ENCODE data around the gene RNF225.
"Not testable (repeated sequence)": the region's sequence is repeated elsewhere in the genome, so short reads cannot be mapped to it uniquely, and the experiment has no call there.

Gene RNF225

GRCh38 chr19:58387338-58388174 is 7.9 kb upstream of the RNF225 start:
- FAIRE-seq: no peak

GRCh38 chr19:58388175-58388526 is 7.3 kb upstream of the RNF225 start:
- no peak for FAIRE-seq

DNA sequence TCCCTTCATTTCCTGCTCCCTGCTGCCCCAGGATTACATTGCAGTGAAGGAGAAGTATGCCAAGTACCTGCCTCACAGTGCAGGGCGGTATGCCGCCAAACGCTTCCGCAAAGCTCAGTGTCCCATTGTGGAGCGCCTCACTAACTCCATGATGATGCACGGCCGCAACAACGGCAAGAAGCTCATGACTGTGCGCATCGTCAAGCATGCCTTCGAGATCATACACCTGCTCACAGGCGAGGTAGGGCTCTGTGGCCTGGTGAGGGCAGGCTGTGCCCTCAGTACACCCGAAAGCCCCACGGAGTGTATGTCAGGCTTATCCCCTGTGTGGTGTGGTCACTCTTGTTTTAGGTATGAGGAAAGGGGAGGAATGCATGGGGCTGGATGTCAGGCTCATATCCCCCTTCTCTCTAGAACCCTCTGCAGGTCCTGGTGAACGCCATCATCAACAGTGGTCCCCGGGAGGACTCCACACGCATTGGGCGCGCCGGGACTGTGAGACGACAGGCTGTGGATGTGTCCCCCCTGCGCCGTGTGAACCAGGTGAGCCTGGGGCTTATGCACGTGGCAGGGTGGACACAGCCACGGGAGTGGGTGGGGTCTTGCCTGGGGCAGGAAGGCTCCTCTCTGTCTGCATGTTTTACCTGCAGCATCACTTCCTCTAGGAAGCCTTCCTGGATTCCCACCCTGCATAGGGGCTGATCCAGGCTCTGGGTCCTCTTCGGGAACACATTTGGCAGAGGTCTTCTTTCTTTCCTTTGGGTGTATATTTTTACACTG is 2.3 kb upstream of the RNF225 start:
- no peak for FAIRE-seq

GRCh38 chr19:58393725-58394033 is 1.8 kb upstream of the RNF225 start:
- no peak for FAIRE-seq

- no peak for FAIRE-seq
Observed at GRCh38 chr19:58394821-58395219, 636 bp upstream of the RNF225 start.

GRCh38 chr19:58395979-58396627 is 647 bp downstream of the RNF225 start:
- no peak for FAIRE-seq

DNA sequence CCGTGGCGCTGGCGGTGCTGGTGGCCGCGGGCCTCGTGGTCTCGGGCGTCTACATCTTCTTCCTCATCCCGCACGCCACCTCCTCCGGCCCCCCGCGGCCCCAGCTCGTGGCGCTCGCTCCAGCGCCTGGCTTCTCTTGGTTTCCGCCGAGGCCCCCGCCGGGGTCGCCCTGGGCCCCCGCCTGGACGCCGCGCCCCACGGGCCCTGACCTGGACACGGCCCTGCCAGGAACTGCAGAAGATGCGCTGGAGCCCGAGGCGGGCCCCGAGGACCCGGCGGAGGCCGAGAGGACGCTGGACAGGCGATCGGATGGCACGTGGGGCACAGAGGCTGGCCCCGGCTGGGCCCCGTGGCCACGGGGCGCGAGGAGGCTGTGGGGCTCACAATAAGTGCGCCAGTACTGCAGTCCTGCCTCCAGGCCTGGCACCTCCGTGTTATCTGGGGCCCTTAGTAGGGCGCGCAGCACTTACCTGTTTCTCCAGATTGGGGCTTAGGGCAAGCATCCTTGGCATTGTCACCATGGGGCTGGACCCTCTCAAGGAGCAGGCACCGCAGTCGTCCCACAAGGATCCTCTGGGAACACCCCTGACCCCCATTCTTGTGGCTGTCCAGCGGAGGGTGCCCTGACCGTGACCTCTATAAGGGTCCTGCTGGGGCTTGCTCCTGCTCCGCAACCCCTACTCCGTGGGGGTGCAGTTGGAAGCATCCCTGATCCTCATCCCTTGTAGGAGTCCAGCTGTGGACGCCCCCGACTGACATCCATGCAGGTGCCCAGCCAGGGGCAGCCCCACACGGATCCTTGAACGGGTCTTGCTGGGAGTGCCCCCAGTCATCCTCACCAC is 1.5 kb downstream of the RNF225 start:
- FAIRE-seq: no peak

GRCh38 chr19:58397533-58398037 is 2.1 kb downstream of the RNF225 start:
- no peak for FAIRE-seq

- no peak for FAIRE-seq
Observed at GRCh38 chr19:58398087-58398486, 2.6 kb downstream of the RNF225 start.

DNA sequence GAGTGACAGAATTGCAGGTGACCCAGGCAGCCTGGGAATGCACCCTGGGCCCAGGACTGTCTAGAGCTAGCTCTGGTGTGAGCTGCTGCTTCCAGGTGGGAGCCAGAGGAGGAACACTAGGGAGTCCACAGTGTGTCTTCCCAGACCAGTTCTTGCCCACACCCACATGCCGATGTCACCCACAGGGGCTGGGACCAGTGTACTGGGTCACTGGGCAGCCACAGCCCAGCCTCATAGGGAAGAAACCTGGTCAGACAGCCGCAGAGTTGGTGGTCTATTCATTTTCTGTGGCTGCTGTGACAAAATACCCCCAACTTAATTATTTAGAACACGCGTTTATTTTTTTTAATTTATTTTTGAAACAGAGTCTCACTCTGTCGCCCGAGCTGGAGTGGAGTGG is 3.1 kb downstream of the RNF225 start:
- FAIRE-seq: no peak

GRCh38 chr19:58399903-58400302 is 4.4 kb downstream of the RNF225 start:
- no peak for FAIRE-seq

GRCh38 chr19:58400316-58400915 is 5.0 kb downstream of the RNF225 start:
- no peak for FAIRE-seq

- FAIRE-seq: peak; percentile 61
Observed at GRCh38 chr19:58400916-58401839, 5.7 kb downstream of the RNF225 start.

GRCh38 chr19:58401840-58402421 is 6.5 kb downstream of the RNF225 start:
- FAIRE-seq: no peak

GRCh38 chr19:58403920-58404478 is 8.5 kb downstream of the RNF225 start:
- FAIRE-seq: not testable (repeated sequence)

GRCh38 chr19:58406818-58407657 is 11.6 kb downstream of the RNF225 start:
- FAIRE-seq: no peak

DNA sequence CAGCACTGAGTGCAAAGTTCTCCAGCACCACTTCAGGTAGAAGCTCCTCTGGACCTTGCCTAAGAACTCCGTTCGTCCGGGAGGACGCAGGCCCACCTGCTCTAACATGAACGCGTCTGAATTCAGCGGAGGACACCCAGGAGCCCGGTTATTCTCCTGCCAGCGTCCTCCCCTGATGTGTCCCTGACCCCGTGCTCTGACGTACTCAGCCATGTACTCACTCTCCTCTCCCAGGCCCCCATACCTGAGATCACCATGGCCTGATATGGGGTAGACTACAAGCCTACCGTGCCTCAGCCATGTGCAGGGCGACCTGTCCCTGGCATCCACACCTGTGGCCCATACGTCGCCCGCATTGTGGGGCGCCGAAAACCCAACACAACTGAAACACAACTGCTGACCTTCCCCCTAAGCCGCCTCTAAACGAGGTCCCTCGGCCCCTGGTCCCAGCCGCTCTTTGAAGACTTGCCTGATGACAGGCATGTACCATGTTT is 12.2 kb downstream of the RNF225 start:
- FAIRE-seq: no peak

- FAIRE-seq: no peak
Observed at GRCh38 chr19:58408152-58409009, 12.9 kb downstream of the RNF225 start, which contains the start of gene ZNF584. TSS of gene ZNF584 (plus strand) at chr19:58408649. CDS start at chr19:58409148, 499 bp downstream.
